Measurements from ENCODE around the gene BCL2L2. TPM values are rescaled to one million over a fixed set of nuclear protein-coding genes. Genes with fewer than 3 reads are reported as not detected.

The BCL2L2 gene
- total RNA-seq, 1 donor from 2014 or later: 4.1 TPM

DNA sequence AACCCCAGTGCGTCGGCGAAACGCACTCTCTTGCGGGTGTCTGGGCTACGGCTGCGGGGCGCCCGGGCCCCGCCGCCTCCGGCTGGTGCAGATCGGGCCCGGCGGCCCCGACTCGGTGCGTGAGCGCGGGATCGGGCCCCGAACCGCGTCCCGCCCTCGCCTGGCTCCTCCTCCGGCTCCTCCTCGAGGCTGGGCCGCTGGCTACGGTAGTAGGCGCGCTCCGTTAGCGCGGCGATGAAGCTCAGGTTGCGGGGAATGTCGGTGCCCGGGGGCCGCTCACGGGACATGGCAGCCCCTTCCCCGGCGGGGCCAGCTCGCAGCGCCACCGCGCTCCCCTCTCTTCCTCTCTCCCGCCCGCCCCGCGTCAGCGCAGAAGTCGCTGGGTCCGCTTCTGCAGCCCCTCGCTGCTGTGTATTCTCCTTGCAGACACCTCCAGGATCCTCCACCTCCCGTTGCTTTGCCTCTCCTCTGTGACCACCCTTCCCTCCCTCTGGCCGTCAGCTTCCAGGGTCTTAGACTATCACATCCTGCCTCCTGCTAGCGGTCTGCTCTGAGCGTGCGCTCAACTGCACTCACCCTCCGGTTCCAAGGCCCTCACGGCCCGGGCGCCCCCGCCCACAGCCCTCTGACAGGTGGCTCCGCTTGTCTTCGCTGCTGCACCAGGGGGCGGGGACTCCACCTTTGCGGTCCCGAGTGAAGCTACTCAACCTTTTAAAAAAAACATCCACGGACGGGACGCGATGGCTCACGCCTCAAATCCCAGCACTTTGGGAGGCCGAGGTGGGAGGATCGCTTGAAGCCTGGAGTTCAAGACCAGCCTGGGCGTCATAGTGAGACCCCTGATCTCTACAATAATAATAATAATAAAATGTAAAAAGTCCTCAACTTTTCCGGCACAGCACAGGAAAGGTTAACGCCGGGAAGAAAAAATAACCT is 4.1 kb upstream of the BCL2L2 start, which contains the start of gene PPP1R3E:
Gene PPP1R3E, minus strand, starts transcription at position 570 of the 936 bp plus-strand sequence. Its CDS starts 283 bp downstream, at position 287.
- H3K27me3 Mint-ChIP-seq (ENCODE audit: insufficient read depth): no peaks in the 10 kb centered on the region
- no peaks in the 10 kb centered on the region for H3K9me3 Mint-ChIP-seq
- peak within 1 kb of the TSS; percentile 99 for H3K4me3 Mint-ChIP-seq
- H3K27ac Mint-ChIP-seq: peak within 1 kb of the TSS; percentile 100
- intact Hi-C loops (cut with micrococcal nuclease): loop anchor here (2.0 to 5.0 kb wide), 2 partner anchors 248 to 715 kb away; partner anchors contain the start of genes DAD1 and ZFHX2
- DNase-seq (ENCODE audit: low spot score): peak; percentile 78
- peaks cover 3% of the 10 kb centered on the region for H3K36me3 Mint-ChIP-seq (ENCODE audit: low read depth)
- H3K4me1 Mint-ChIP-seq (ENCODE audit: low read depth): peaks cover 35% of the 10 kb centered on the region

- Mint-ChIP-seq H3K4me3 (peak overlapping the region; percentile 79), H3K36me3 (ENCODE audit: low read depth) (peaks cover 1% of the 10 kb centered on the region), H3K27me3 (ENCODE audit: insufficient read depth) (peaks cover 2% of the 10 kb centered on the region), H3K4me1 (ENCODE audit: low read depth) (peaks cover 26% of the 10 kb centered on the region), H3K27ac (peak overlapping the region; percentile 43), H3K9me3 (no peaks in the 10 kb centered on the region)
- intact Hi-C loops (cut with micrococcal nuclease): no loop called here
- DNase-seq (ENCODE audit: low spot score): no peak
These were observed 505 bp downstream of the BCL2L2 start for GRCh38 chr14:23307146-23307530.

DNA sequence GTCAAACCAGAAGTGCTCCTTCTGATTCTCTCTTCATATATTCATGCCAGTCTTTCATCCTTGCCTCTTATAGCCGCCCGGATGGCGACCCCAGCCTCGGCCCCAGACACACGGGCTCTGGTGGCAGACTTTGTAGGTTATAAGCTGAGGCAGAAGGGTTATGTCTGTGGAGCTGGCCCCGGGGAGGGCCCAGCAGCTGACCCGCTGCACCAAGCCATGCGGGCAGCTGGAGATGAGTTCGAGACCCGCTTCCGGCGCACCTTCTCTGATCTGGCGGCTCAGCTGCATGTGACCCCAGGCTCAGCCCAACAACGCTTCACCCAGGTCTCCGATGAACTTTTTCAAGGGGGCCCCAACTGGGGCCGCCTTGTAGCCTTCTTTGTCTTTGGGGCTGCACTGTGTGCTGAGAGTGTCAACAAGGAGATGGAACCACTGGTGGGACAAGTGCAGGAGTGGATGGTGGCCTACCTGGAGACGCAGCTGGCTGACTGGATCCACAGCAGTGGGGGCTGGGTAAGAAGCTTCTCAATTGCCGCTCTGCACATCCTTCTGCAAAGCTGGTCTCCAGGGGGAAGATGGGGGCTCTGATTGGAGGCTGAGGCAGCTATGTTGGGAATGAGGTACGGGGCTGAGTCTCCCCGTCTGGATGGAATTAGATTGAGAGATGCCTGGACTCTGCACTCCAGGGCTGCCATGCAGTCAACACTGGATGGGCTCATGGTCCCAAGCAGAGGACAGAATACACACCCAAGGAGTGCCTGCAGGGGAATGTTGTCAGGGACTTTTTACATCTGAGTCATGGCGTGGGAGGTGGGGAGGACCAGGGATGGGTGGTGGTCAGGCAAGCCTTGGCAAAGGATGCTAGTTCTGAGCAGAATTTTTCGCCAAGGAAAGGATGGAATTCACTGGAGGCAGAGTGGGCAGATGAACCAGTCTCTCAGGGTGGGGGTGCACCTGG is 1.3 kb downstream of the BCL2L2 start:
- Mint-ChIP-seq H3K36me3 (ENCODE audit: low read depth) (peaks cover 3% of the 10 kb centered on the region), H3K9me3 (no peaks in the 10 kb centered on the region), H3K27ac (no peak overlapping the region), H3K27me3 (ENCODE audit: insufficient read depth) (peaks cover 7% of the 10 kb centered on the region), H3K4me3 (peak overlapping the region; percentile 79), H3K4me1 (ENCODE audit: low read depth) (peaks cover 26% of the 10 kb centered on the region)
- DNase-seq (ENCODE audit: low spot score): no peak
- intact Hi-C loops (cut with micrococcal nuclease): no loop called here

DNA sequence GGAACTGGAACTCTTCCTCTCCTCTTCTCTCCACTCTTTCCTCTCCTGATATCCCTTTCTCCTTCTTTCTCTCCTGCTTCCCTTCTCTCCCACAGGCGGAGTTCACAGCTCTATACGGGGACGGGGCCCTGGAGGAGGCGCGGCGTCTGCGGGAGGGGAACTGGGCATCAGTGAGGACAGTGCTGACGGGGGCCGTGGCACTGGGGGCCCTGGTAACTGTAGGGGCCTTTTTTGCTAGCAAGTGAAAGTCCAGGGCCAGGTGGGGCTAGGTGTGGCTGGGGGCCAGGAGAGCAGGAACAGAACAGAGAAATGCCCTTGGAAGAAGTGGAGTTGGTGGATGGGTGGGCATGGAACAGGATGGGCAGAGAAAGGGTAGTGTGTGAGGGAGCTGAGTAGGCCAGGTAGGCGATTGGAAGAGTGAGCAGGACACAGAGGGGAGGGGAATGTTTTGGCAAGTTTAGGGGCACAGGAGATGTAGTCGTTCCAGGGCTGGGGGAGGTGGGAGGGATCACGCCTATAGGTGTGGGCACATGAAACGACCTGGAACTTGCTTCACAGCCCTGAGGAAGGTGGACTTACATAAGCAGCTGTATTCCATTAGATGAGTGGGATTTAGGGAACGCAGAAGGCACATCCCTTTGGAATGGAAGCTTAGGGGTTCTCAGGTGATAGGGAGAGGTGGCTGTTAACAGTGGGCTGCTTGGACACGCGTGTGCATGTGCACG is 2.2 kb downstream of the BCL2L2 start:
- Mint-ChIP-seq H3K27ac (no peak overlapping the region), H3K9me3 (no peaks in the 10 kb centered on the region), H3K4me1 (ENCODE audit: low read depth) (peaks cover 17% of the 10 kb centered on the region), H3K36me3 (ENCODE audit: low read depth) (peaks cover 3% of the 10 kb centered on the region), H3K27me3 (ENCODE audit: insufficient read depth) (peaks cover 7% of the 10 kb centered on the region), H3K4me3 (no peak overlapping the region)
- no peak for DNase-seq (ENCODE audit: low spot score)
- intact Hi-C loops (cut with micrococcal nuclease): no loop called here

- peaks cover 3% of the 10 kb centered on the region for H3K36me3 Mint-ChIP-seq (ENCODE audit: low read depth)
- peaks cover 14% of the 10 kb centered on the region for H3K4me1 Mint-ChIP-seq (ENCODE audit: low read depth)
- peaks cover 7% of the 10 kb centered on the region for H3K27me3 Mint-ChIP-seq (ENCODE audit: insufficient read depth)
- intact Hi-C loops (cut with micrococcal nuclease): no loop called here
- no peak overlapping the region for H3K4me3 Mint-ChIP-seq
- no peak overlapping the region for H3K27ac Mint-ChIP-seq
- no peaks in the 10 kb centered on the region for H3K9me3 Mint-ChIP-seq
- no peak for DNase-seq (ENCODE audit: low spot score)
These were observed 3.9 kb downstream of the BCL2L2 start for GRCh38 chr14:23310546-23310945.

- peaks cover 5% of the 10 kb centered on the region for H3K9me3 Mint-ChIP-seq
- peaks cover 7% of the 10 kb centered on the region for H3K36me3 Mint-ChIP-seq (ENCODE audit: low read depth)
These were observed 9.7 kb downstream of the BCL2L2 start for GRCh38 chr14:23316300-23316699.

GRCh38 chr14:23319746-23320583 is 13.3 kb downstream of the BCL2L2 start:
- DNase-seq (ENCODE audit: low spot score): no peak
- H3K27ac Mint-ChIP-seq: peak overlapping the region; percentile 97
- peaks cover 33% of the 10 kb centered on the region for H3K36me3 Mint-ChIP-seq (ENCODE audit: low read depth)
- intact Hi-C loops (cut with micrococcal nuclease): loop anchor here (10.0 kb wide), 4 partner anchors 555 to 1115 kb away; partner anchors contain the start of genes DCAF11, EMC9, NRL and OXA1L
- no peaks in the 10 kb centered on the region for H3K27me3 Mint-ChIP-seq (ENCODE audit: insufficient read depth)
- peaks cover 5% of the 10 kb centered on the region for H3K9me3 Mint-ChIP-seq
- H3K4me1 Mint-ChIP-seq (ENCODE audit: low read depth): peaks cover 30% of the 10 kb centered on the region
- H3K4me3 Mint-ChIP-seq: peak overlapping the region; percentile 87

More at GRCh38 chr14:23316300-23316699, 9.7 kb downstream of the BCL2L2 start:
- Mint-ChIP-seq H3K4me3 (no peak overlapping the region), H3K27ac (no peak overlapping the region), H3K27me3 (ENCODE audit: insufficient read depth) (peaks cover 4% of the 10 kb centered on the region), H3K4me1 (ENCODE audit: low read depth) (peaks cover 16% of the 10 kb centered on the region)
- intact Hi-C loops (cut with micrococcal nuclease): no loop called here
- DNase-seq (ENCODE audit: low spot score): no peak

DNA sequence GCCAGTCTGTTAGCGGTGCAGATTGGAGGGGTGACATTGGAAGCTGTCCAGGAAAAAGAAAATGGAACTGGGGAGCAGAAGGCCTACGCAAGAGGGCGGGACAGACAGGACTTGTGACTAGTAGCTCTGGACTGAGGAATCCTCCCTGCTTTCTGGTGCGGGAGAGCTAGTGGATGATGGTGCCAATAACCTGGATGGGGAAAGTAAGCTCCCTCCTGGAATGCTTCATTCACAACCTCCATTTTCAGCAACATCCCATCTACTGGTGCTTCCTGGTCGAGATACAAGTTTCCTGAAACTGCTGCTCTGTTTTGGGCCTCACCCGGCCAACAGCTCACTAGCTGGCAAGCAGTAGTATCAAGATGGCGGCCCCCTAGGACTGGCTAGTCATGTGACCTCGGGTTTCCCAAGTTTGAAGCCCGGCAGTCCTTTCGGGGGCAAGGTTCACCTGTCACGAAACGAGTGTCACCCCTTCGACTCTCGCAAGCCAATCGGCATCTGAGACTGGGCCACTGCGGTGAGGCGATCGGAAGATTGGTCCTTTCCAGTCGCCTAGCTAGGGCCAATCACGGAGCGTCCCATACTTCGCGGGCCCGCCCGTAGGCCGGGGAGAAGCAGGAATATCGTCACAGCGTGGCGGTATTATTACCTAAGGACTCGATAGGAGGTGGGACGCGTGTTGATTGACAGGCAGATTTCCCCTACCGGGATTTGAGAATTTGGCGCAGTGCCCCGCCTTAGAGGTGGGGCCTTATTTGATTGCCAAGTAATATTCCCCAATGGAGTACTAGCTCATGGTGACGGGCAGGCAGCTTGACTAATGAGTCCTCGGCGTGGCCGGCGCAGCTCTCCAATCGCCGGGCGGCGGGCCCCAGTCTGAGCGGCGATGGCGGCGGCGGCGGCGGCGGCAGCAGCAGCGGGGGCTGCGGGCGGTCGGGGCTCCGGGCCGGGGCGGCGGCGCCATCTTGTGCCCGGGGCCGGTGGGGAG is 14.2 kb downstream of the BCL2L2 start, which contains the start of gene PABPN1:
Gene PABPN1, plus strand, starts transcription at position 874 of the 988 bp plus-strand sequence. Its CDS starts 13 bp downstream, at position 887.
- intact Hi-C loops (cut with micrococcal nuclease): loop anchor here (1.0 to 10.0 kb wide), 12 partner anchors 20 to 1114 kb away; partner anchors contain the start of genes ACIN1, C14orf119, DCAF11 and EMC9
- Mint-ChIP-seq H3K36me3 (ENCODE audit: low read depth) (peaks cover 38% of the 10 kb centered on the region), H3K27me3 (ENCODE audit: insufficient read depth) (no peaks in the 10 kb centered on the region), H3K27ac (peak within 1 kb of the TSS; percentile 97), H3K4me1 (ENCODE audit: low read depth) (peaks cover 30% of the 10 kb centered on the region), H3K9me3 (peaks cover 5% of the 10 kb centered on the region), H3K4me3 (peak within 1 kb of the TSS; percentile 97)
- DNase-seq (ENCODE audit: low spot score): peak; percentile 98

DNA sequence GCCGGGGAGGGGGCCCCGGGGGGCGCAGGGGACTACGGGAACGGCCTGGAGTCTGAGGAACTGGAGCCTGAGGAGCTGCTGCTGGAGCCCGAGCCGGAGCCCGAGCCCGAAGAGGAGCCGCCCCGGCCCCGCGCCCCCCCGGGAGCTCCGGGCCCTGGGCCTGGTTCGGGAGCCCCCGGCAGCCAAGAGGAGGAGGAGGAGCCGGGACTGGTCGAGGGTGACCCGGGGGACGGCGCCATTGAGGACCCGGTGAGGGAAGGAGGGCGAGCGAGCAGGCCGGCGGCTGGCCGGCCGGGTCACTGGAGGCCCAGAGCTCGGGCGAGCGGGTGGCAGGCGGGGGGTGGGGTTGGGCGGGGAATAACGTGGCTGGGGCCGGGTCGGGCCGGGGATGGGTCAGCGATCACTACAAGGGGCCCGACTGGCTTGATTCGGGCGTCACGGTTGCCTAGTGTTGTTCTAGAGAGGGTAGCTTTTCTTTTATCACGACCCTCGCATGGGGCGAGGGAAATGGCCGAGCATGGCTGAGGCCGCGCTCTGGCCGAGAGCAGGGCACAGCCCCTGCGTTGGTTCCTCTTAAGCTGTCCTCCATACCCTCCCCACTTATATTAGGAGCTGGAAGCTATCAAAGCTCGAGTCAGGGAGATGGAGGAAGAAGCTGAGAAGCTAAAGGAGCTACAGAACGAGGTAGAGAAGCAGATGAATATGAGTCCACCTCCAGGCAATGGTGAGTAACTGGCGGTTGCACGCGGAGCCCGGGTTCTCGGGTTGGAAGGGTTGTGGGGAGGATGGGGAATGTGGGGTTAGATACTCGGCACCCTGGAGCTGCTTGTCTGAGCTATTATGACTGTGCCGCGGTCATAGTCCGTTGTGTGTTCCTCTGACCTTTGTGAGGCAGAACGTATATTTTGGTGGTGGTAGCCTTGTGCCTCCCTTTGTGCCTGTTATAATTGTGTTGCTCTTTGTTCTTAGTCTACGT is 15.2 kb downstream of the BCL2L2 start:
- DNase-seq (ENCODE audit: low spot score): peak; percentile 42
- Mint-ChIP-seq H3K27ac (peak overlapping the region; percentile 96), H3K4me3 (peak overlapping the region; percentile 97), H3K9me3 (peaks cover 5% of the 10 kb centered on the region), H3K36me3 (ENCODE audit: low read depth) (peaks cover 43% of the 10 kb centered on the region), H3K4me1 (ENCODE audit: low read depth) (peaks cover 30% of the 10 kb centered on the region), H3K27me3 (ENCODE audit: insufficient read depth) (no peaks in the 10 kb centered on the region)
- intact Hi-C loops (cut with micrococcal nuclease): loop anchor here (1.0 to 10.0 kb wide), 13 partner anchors 21 to 1113 kb away; partner anchors contain the start of genes ACIN1, C14orf119, DCAF11 and EMC9
